MCF 10A (cell line): ENCODE results near the gene FMNL2. TPM values are rescaled to one million over a fixed set of nuclear protein-coding genes. Genes with fewer than 3 reads are reported as not detected.

Experiments
- BruUV-seq: library from RNA; stranded (reverse); fragments of 400-500 nt; replicated peaks from 2 replicates; lab custom pipeline; 2021; lab: Mats Ljungman, UMichigan
- CTCF ChIA-PET: fragments of 300-600 bp; sonication (Branson Sonifier 250); formaldehyde crosslinking; extraction: SDS; loops from one replicate; lab custom pipeline; 2021; ENCODE audit warnings: antibody characterized with exemption, inconsistent platforms; lab: Yijun Ruan, JAX
- POLR2A ChIA-PET: fragments of 300-600, 350-650 bp; sonication (Branson Sonifier 250); formaldehyde crosslinking; extraction: SDS; loops from one replicate; lab custom pipeline; 2020; ENCODE audit warnings: antibody characterized with exemption, inconsistent platforms; lab: Yijun Ruan, JAX
- DNase-seq: peaks from one replicate; pipeline ENCODE4 v3.0.0-alpha.2; 2018; ENCODE audit not compliant: unreplicated experiment
- H3K27ac Mint-ChIP-seq: one replicate; pipeline ENCODE4 v1.8.0; 2022; ENCODE audit warnings: mild to moderate bottlenecking, low read depth, mixed read lengths; ENCODE audit not compliant: unreplicated experiment
- H3K27me3 Mint-ChIP-seq: one replicate; pipeline ENCODE4 v1.8.0; 2022; ENCODE audit warnings: mixed read lengths; ENCODE audit not compliant: insufficient read depth, unreplicated experiment
- H3K36me3 Mint-ChIP-seq: one replicate; pipeline ENCODE4 v1.8.0; 2022; ENCODE audit warnings: mild to moderate bottlenecking, moderate library complexity, mixed read lengths; ENCODE audit not compliant: insufficient read depth, unreplicated experiment
- H3K4me1 Mint-ChIP-seq: one replicate; pipeline ENCODE4 v1.8.0; 2022; ENCODE audit warnings: mixed read lengths; ENCODE audit not compliant: insufficient read depth, unreplicated experiment
- H3K4me3 Mint-ChIP-seq: one replicate; pipeline ENCODE4 v1.8.0; 2022; ENCODE audit warnings: mild to moderate bottlenecking, moderate library complexity, mixed read lengths; ENCODE audit not compliant: unreplicated experiment
- H3K9me3 Mint-ChIP-seq: one replicate; pipeline ENCODE4 v1.8.0; 2022; ENCODE audit warnings: mixed read lengths; ENCODE audit not compliant: unreplicated experiment
- CTCF ChIP-seq: fragments of 200-600 bp; IDR thresholded peaks from one replicate; pipeline ENCODE4 v1.8.0; 2022; ENCODE audit warnings: antibody characterized with exemption, mild to moderate bottlenecking; ENCODE audit not compliant: unreplicated experiment
- intact Hi-C: fragments of 100-400 bp; cut with micrococcal nuclease; formaldehyde crosslinking; loops from 2 replicates; pipeline ENCODE4 v1.14.1; 2022
- total RNA-seq: library from RNA; stranded (reverse); gene quantifications from 2 replicates; pipeline ENCODE4 v1.2.3, GENCODE V29; 2022

FMNL2 gene
- total RNA-seq, 1 experiment from 2014 or later: 76.5 TPM

GRCh38 chr2:152367547-152368390, 32.8 kb downstream of the FMNL2 start:
- no peak for DNase-seq
- Mint-ChIP-seq H3K27ac (no peak overlapping the region), H3K4me1 (peaks cover 23% of the 10 kb centered on the region), H3K27me3 (no peaks in the 10 kb centered on the region), H3K36me3 (no peaks in the 10 kb centered on the region), H3K9me3 (no peaks in the 10 kb centered on the region), H3K4me3 (no peak overlapping the region)
- intact Hi-C loops: no loop called here
- ChIA-PET CTCF (interaction anchor here (0.6 kb wide), 1 partner anchor 89 kb away, joined by 3 read pairs; no protein-coding TSS in a partner anchor), POLR2A (interaction anchor here (0.7 kb wide), 1 partner anchor 13 kb away, joined by 3 read pairs; no protein-coding TSS in a partner anchor)
- no peak for TF ChIP-seq CTCF
- BruUV-seq: no TSS peak

GRCh38 chr2:152369176-152369860, 34.3 kb downstream of the FMNL2 start:
- DNase-seq: peak; percentile 73
- intact Hi-C loops: no loop called here
- H3K36me3 Mint-ChIP-seq: no peaks in the 10 kb centered on the region
- H3K9me3 Mint-ChIP-seq: no peaks in the 10 kb centered on the region
- BruUV-seq: no TSS peak
- H3K4me3 Mint-ChIP-seq: no peak overlapping the region
- ChIA-PET POLR2A (no interaction called here), CTCF (no interaction called here)
- peak overlapping the region; percentile 63 for H3K27ac Mint-ChIP-seq
- H3K27me3 Mint-ChIP-seq: no peaks in the 10 kb centered on the region
- H3K4me1 Mint-ChIP-seq: peaks cover 23% of the 10 kb centered on the region
- no peak for TF ChIP-seq CTCF

DNA sequence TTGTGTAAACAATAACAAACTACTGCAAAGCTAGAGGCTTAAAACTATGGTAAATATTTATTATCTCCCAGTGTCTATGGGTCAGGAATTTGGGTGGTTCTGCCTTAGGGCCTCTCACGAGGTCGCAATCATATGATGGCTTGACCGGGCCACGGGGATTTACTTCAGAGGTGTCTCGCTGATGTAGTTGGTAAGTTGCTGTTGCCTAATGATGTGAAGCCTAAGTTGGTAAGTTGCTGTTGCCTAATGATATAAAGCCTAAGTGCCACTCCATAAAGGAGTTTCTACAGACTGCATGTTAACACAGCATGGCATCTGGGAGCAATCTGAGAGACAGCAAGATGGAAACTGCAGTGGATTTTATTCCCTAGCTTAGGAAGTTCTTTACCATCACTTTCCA, 35.8 kb downstream of the FMNL2 start:
- Mint-ChIP-seq H3K36me3 (no peaks in the 10 kb centered on the region), H3K4me1 (peaks cover 16% of the 10 kb centered on the region), H3K27me3 (no peaks in the 10 kb centered on the region), H3K27ac (no peak overlapping the region), H3K9me3 (no peaks in the 10 kb centered on the region), H3K4me3 (no peak overlapping the region)
- BruUV-seq: no TSS peak
- POLR2A ChIA-PET: no interaction called here
- intact Hi-C loops: no loop called here
- CTCF ChIA-PET: interaction anchor here (0.7 to 0.8 kb wide), 3 partner anchors 12 to 338 kb away, joined by 3 to 4 read pairs (median 3); no protein-coding TSS in a partner anchor
- no peak for DNase-seq
- no peak for TF ChIP-seq CTCF

DNA sequence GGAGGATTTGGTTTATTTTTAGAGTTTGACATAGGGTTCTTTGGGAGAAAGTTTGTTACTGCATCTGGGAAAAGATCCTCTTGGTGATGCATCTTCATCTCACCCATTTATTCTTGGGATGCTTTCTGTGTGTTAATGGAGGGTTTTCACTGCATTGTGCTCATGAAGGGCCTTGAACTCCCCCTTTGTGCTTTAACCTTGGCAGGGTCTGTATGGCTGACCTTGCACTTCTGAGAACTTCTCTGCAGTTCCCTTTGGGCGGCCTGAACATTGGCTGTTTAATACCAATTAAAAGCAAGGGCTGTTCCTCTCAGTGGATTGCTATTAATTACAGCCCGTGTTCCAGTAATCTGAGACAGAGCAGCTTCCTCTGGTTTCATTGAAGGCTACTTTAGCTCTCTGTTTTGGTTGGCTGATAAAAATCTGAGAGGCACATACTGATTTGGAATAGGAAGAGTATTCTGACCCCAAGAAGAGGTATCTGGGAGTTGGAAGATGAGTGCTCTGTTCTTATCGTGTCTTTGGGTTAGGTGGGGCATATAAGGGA, 37.5 kb downstream of the FMNL2 start:
- intact Hi-C loops: no loop called here
- Mint-ChIP-seq H3K36me3 (no peaks in the 10 kb centered on the region), H3K27me3 (no peaks in the 10 kb centered on the region), H3K4me1 (peaks cover 29% of the 10 kb centered on the region), H3K27ac (no peak overlapping the region), H3K4me3 (no peak overlapping the region), H3K9me3 (no peaks in the 10 kb centered on the region)
- ChIA-PET CTCF (no interaction called here), POLR2A (no interaction called here)
- BruUV-seq: no TSS peak
- DNase-seq: no peak
- TF ChIP-seq CTCF: no peak
